ENCODE results near the gene PLCB1.

PLCB1 gene

GRCh38 chr20:8675896-8676295 lies 543.8 kb downstream of the PLCB1 start:
- Mint-ChIP-seq H3K9me3 (no peaks in the 10 kb centered on the region), H3K27ac (no peak overlapping the region), H3K4me1 (no peaks in the 10 kb centered on the region), H3K36me3 (ENCODE audit: low read depth) (peaks cover 24% of the 10 kb centered on the region), H3K4me3 (no peak overlapping the region), H3K27me3 (ENCODE audit: low read depth, poor library complexity) (no peaks in the 10 kb centered on the region)
- no peak for DNase-seq
- no peak for TF ChIP-seq CTCF (IDR thresholded peaks at IDR 0.05)

- H3K27ac Mint-ChIP-seq = no peak overlapping the region
- H3K27me3 Mint-ChIP-seq (ENCODE audit: low read depth, poor library complexity) = no peaks in the 10 kb centered on the region
- H3K4me3 Mint-ChIP-seq = no peak overlapping the region
- H3K9me3 Mint-ChIP-seq = no peaks in the 10 kb centered on the region
- DNase-seq = no peak
- no peaks in the 10 kb centered on the region for H3K4me1 Mint-ChIP-seq
- peaks cover 24% of the 10 kb centered on the region for H3K36me3 Mint-ChIP-seq (ENCODE audit: low read depth)
- no peak for TF ChIP-seq CTCF (IDR thresholded peaks at IDR 0.05)
These were observed 546.2 kb downstream of the PLCB1 start for GRCh38 chr20:8678098-8678776.

DNA sequence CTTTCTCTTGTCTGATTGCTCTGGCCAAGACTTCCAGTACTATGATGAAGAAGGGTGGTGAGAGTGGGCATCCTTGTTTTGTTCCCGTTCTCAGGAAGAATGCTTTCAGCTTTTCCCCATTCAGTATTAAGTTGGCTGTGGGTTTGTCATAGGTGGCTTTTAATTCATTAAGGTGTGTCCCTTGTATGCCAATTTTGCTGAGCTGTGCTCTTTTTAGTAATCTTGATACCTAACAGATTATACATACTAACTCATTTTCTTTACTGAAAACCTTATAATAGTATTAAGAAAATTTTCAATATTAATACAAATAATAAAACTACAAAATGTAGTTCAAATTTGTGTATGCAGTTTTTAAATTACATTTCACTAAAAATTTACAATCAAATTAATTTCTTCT lies 557.3 kb downstream of the PLCB1 start:
- Mint-ChIP-seq H3K36me3 (ENCODE audit: low read depth) (peaks cover 47% of the 10 kb centered on the region), H3K27me3 (ENCODE audit: low read depth, poor library complexity) (no peaks in the 10 kb centered on the region), H3K9me3 (peaks cover 34% of the 10 kb centered on the region), H3K4me3 (no peak overlapping the region), H3K27ac (no peak overlapping the region), H3K4me1 (no peaks in the 10 kb centered on the region)
- DNase-seq = no peak
- no peak for TF ChIP-seq CTCF (IDR thresholded peaks at IDR 0.05)

- H3K27me3 Mint-ChIP-seq (ENCODE audit: low read depth, poor library complexity) = no peaks in the 10 kb centered on the region
- no peak overlapping the region for H3K27ac Mint-ChIP-seq
- peaks cover 34% of the 10 kb centered on the region for H3K9me3 Mint-ChIP-seq
- peaks cover 41% of the 10 kb centered on the region for H3K36me3 Mint-ChIP-seq (ENCODE audit: low read depth)
- TF ChIP-seq CTCF (IDR thresholded peaks at IDR 0.05) = no peak
- DNase-seq = no peak
- H3K4me3 Mint-ChIP-seq = no peak overlapping the region
- H3K4me1 Mint-ChIP-seq = no peaks in the 10 kb centered on the region
These were observed 558.0 kb downstream of the PLCB1 start for GRCh38 chr20:8690074-8690473.

GRCh38 chr20:8693709-8694108 lies 561.6 kb downstream of the PLCB1 start:
- no peak overlapping the region for H3K4me3 Mint-ChIP-seq

More at GRCh38 chr20:8693709-8694108, 561.6 kb downstream of the PLCB1 start:
- Mint-ChIP-seq H3K36me3 (ENCODE audit: low read depth) (peaks cover 23% of the 10 kb centered on the region), H3K9me3 (peaks cover 19% of the 10 kb centered on the region), H3K27me3 (ENCODE audit: low read depth, poor library complexity) (no peaks in the 10 kb centered on the region), H3K4me1 (no peaks in the 10 kb centered on the region), H3K27ac (no peak overlapping the region)
- TF ChIP-seq CTCF (IDR thresholded peaks at IDR 0.05) = no peak
- DNase-seq = no peak
